K562 treated with DMSO at 1 percent for 24 hours (cell line): ENCODE data around the gene SMIM14. TPM values are rescaled to one million over a fixed set of nuclear protein-coding genes. Genes with fewer than 3 reads are reported as not detected.

ENCODE experiments used
- total RNA-seq: library from RNA; unstranded; fragments of 300-600 nt; gene quantifications from 2 replicates; pipeline ENCODE4 v1.2.3, GENCODE V29; 2022; ENCODE audit warnings: low read depth; ENCODE audit not compliant: insufficient read depth

Gene SMIM14
- total RNA-seq: 7.9 and 16.1 TPM in 2 replicates

DNA sequence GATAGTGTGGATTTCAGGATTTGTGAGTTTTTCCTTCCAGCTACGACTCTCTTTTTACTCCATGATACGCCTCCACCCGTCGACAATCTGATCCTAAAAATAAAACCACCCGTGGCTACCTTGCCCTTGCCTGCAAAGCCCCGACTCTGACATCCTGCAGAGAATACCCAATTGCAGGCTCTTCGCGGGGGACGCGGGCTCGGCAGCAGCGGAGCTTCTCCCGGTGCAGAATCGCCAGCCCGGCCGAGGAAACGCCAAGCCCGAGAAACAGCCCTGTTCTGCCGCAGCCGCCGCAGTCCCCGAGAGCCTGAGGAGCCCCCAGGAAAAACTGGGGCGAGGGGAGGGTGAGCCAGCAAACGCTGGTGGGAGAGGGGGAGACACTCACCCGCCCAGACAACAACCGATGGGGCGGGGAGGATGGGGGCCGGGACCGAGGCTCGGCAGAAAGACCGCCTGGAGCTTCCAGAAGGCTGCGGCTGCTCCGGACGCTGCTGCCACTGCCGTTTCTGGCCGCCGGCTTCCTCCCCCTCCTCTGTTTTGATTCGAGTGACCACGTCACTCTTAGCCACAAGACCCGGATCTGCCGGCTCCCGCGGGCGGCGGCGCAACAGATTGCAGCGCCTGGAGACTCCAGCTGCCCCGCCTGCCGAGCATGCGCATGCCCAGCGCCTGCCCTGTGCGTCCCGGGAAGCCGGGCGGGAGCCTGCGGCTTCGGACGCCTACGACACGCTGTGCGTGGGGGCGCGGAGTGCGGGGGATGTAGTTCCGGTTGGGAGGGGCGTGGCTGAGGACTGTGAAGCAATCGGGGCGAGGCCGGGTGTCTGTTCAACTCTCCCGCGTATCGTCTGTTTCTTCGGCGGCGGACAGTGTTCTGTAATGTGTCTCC, at the start of gene SMIM14:
Gene SMIM14, minus strand, starts transcription at position 512 of the 886 bp plus-strand sequence. CDS start 33,720 bp downstream, outside the sequence.

GRCh38 chr4:39527296-39528060, 111.2 kb downstream of the SMIM14 start, which contains the start of gene UGDH:
Gene UGDH (minus strand): TSS chr4:39527439. CDS start chr4:39521512, 5,927 bp downstream.

Other genes with a start within 250 kb of the SMIM14 start
- not detected in 2 replicates for gene KLB, start 231.9 kb downstream of the SMIM14 start, total RNA-seq
- 2,269 and 2,426 TPM in 2 replicates for gene RPL9, start 179.9 kb downstream of the SMIM14 start, total RNA-seq
- gene LIAS, start 179.8 kb downstream of the SMIM14 start, total RNA-seq: 12.2 and 12.3 TPM in 2 replicates
- gene UGDH, start 111.4 kb downstream of the SMIM14 start, total RNA-seq: 10.2 and 11.5 TPM in 2 replicates
- gene UBE2K, start 59.3 kb upstream of the SMIM14 start, total RNA-seq: 28.7 and 36.7 TPM in 2 replicates